Hepatocyte (in vitro differentiated cells): ENCODE results near the gene LRP1B. TPM values are rescaled to one million over a fixed set of nuclear protein-coding genes. Genes with fewer than 3 reads are reported as not detected.

Source experiments
- DNase-seq: peaks from one replicate; pipeline ENCODE4 v3.0.0-alpha.2; 2016; ENCODE audit warnings: low spot score
- H2AFZ ChIP-seq: fragments of 200-600 bp; sonication (generic); 2 replicates; pipeline ENCODE4 v1.6.0; 2016; ENCODE audit warnings: antibody characterized with exemption, mild to moderate bottlenecking
- H3K27ac ChIP-seq: fragments of 200-600 bp; sonication (generic); 2 replicates; pipeline ENCODE4 v1.5.1; 2016; ENCODE audit warnings: mild to moderate bottlenecking
- H3K27me3 ChIP-seq: fragments of 200-600 bp; sonication (generic); 2 replicates; pipeline ENCODE4 v1.6.1; 2016
- H3K36me3 ChIP-seq: fragments of 200-600 bp; sonication (generic); replicated peaks from 2 replicates; pipeline ENCODE4 v1.5.1; 2016; ENCODE audit warnings: low read depth; ENCODE audit not compliant: insufficient read depth
- H3K4me1 ChIP-seq: fragments of 200-600 bp; sonication (generic); 2 replicates; pipeline ENCODE4 v1.5.1; 2016; ENCODE audit warnings: mild to moderate bottlenecking, moderate library complexity; ENCODE audit not compliant: insufficient read depth
- H3K4me2 ChIP-seq: fragments of 200-600 bp; sonication (generic); 2 replicates; pipeline ENCODE4 v1.6.0; 2016
- H3K4me3 ChIP-seq: fragments of 200-600 bp; sonication (generic); 2 replicates; pipeline ENCODE4 v1.5.1; 2016; ENCODE audit warnings: mild to moderate bottlenecking
- H3K79me2 ChIP-seq: fragments of 200-600 bp; sonication (generic); 2 replicates; pipeline ENCODE4 v1.6.0; 2017; ENCODE audit warnings: mild to moderate bottlenecking
- H3K9me2 ChIP-seq: fragments of 200-600 bp; sonication (generic); replicated peaks from 2 replicates; pipeline ENCODE4 v1.6.0; 2017; ENCODE audit warnings: mild to moderate bottlenecking; ENCODE audit not compliant: insufficient read depth
- H3K9me3 ChIP-seq: fragments of 200-600 bp; sonication (generic); 2 replicates; pipeline ENCODE4 v1.5.1; 2016; ENCODE audit warnings: low read depth, mild to moderate bottlenecking
- H4K20me1 ChIP-seq: fragments of 200-600 bp; sonication (generic); 2 replicates; pipeline ENCODE4 v1.6.0; 2016; ENCODE audit warnings: mild to moderate bottlenecking; ENCODE audit not compliant: insufficient read depth, poor library complexity, severe bottlenecking
- CTCF ChIP-seq: fragments of 200-600 bp; sonication (generic); IDR thresholded peaks from 2 replicates; pipeline ENCODE4 v1.5.1; 2016; ENCODE audit warnings: antibody characterized with exemption, mild to moderate bottlenecking; ENCODE audit not compliant: poor library complexity
- EZH2 ChIP-seq: fragments of 200-600 bp; sonication (generic); IDR thresholded peaks from 2 replicates; pipeline ENCODE4 v1.6.1; 2016; ENCODE audit warnings: antibody characterized with exemption, mild to moderate bottlenecking, borderline replicate concordance
- EZH2phosphoT487 ChIP-seq: fragments of 200-600 bp; sonication (generic); IDR thresholded peaks from one replicate; pipeline ENCODE4 v1.6.1; 2018; ENCODE audit warnings: antibody characterized with exemption, mild to moderate bottlenecking, low read depth, moderate library complexity; ENCODE audit not compliant: unreplicated experiment, severe bottlenecking
- WGBS: methylation state at CpG from one replicate; pipeline ENCODE4 v1.1.6; 2016; ENCODE audit warnings: low lambda C conversion rate; ENCODE audit errors: missing lambda C conversion rate; 5-methylcytosine and 5-hydroxymethylcytosine counted together
- polyA plus RNA-seq: library from polyadenylated mRNA; unstranded; fragments of >200 nt; fragmentation: Nextera tagmentation; extraction: Ambion mirVana; gene quantifications from 2 replicates; pipeline ENCODE4 v1.2.1, GENCODE V29; 2016
- total RNA-seq: library from RNA; depleted of rRNA; stranded (reverse); fragments of >200 nt; gene quantifications from 2 replicates; pipeline ENCODE4 v1.2.3, GENCODE V29; 2014

LRP1B gene
- total and polyA plus RNA-seq, 2 experiments from 2014 or later, result 0.65 to 2.0 TPM

- Histone ChIP-seq H3K4me1 (no peaks in the 10 kb centered on the region), H3K36me3 (no peaks in the 10 kb centered on the region), H3K4me2 (no peak overlapping the region), H3K4me3 (no peak overlapping the region), H2AFZ (no peak overlapping the region), H3K9me2 (no peaks in the 10 kb centered on the region), H3K27ac (no peak overlapping the region), H3K9me3 (no peaks in the 10 kb centered on the region), H3K27me3 (no peaks in the 10 kb centered on the region), H4K20me1 (no peaks in the 10 kb centered on the region), H3K79me2 (no peaks in the 10 kb centered on the region)
- WGBS, result 31% methylated on average over 1 of the region's 1 CpG
- no peak for DNase-seq
- TF ChIP-seq EZH2phosphoT487 (no peak), CTCF (no peak), EZH2 (no peak)
These were observed 190.1 kb downstream of the LRP1B start for GRCh38 chr2:141940709-141941108.

- H3K36me3 ChIP-seq, result no peaks in the 10 kb centered on the region
- no peak overlapping the region for H3K27ac ChIP-seq
- H3K4me3 ChIP-seq, result no peak overlapping the region
- no peak overlapping the region for H2AFZ ChIP-seq
- H3K4me2 ChIP-seq, result no peak overlapping the region
- TF ChIP-seq CTCF, result no peak
- no peak for TF ChIP-seq EZH2
- TF ChIP-seq EZH2phosphoT487, result no peak
- 85% methylated on average over 1 of the region's 1 CpG for WGBS
- no peak for DNase-seq
- no peaks in the 10 kb centered on the region for H4K20me1 ChIP-seq
- H3K79me2 ChIP-seq, result no peaks in the 10 kb centered on the region
- H3K4me1 ChIP-seq, result no peaks in the 10 kb centered on the region
- no peaks in the 10 kb centered on the region for H3K9me2 ChIP-seq
- H3K27me3 ChIP-seq, result no peaks in the 10 kb centered on the region
- no peaks in the 10 kb centered on the region for H3K9me3 ChIP-seq
These were observed 197.6 kb downstream of the LRP1B start for GRCh38 chr2:141933226-141933625.

- H3K4me3 ChIP-seq, result no peak overlapping the region
- H2AFZ ChIP-seq, result no peak overlapping the region
- H3K4me2 ChIP-seq, result no peak overlapping the region
- H4K20me1 ChIP-seq, result no peaks in the 10 kb centered on the region
- no peak overlapping the region for H3K27ac ChIP-seq
- no peaks in the 10 kb centered on the region for H3K9me2 ChIP-seq
- H3K36me3 ChIP-seq, result no peaks in the 10 kb centered on the region
- no peaks in the 10 kb centered on the region for H3K9me3 ChIP-seq
- H3K27me3 ChIP-seq, result no peaks in the 10 kb centered on the region
- no peaks in the 10 kb centered on the region for H3K4me1 ChIP-seq
- 90% methylated on average over 2 of the region's 2 CpGs for WGBS
- no peaks in the 10 kb centered on the region for H3K79me2 ChIP-seq
- TF ChIP-seq EZH2phosphoT487 (no peak), EZH2 (no peak), CTCF (no peak)
- DNase-seq, result no peak
These were observed 198.6 kb downstream of the LRP1B start for GRCh38 chr2:141932261-141932660.

- no peak overlapping the region for H2AFZ ChIP-seq
- H3K9me2 ChIP-seq, result no peaks in the 10 kb centered on the region
- no peak overlapping the region for H3K4me3 ChIP-seq
- H3K36me3 ChIP-seq, result no peaks in the 10 kb centered on the region
- no peak overlapping the region for H3K4me2 ChIP-seq
- H3K9me3 ChIP-seq, result no peaks in the 10 kb centered on the region
- no peaks in the 10 kb centered on the region for H4K20me1 ChIP-seq
- no peak for DNase-seq
- TF ChIP-seq CTCF (no peak), EZH2 (no peak), EZH2phosphoT487 (no peak)
- 59% methylated on average over 3 of the region's 3 CpGs for WGBS
- H3K4me1 ChIP-seq, result no peaks in the 10 kb centered on the region
- H3K79me2 ChIP-seq, result no peaks in the 10 kb centered on the region
- no peaks in the 10 kb centered on the region for H3K27me3 ChIP-seq
- H3K27ac ChIP-seq, result no peak overlapping the region
These were observed 199.0 kb downstream of the LRP1B start for GRCh38 chr2:141931797-141932196.
